Stomach smooth muscle (tissue), 2 donors: ENCODE results near the gene PIK3R4.

Experiments
- H3K27ac ChIP-seq: one replicate; pipeline ENCODE4 v1.7.0; 2013; ENCODE audit warnings: mild to moderate bottlenecking, low read length, inconsistent platforms
- H3K27me3 ChIP-seq, 2 donors: one replicate each; pipeline ENCODE4 v1.7.0; 2013; ENCODE audit warnings: low read length in 2 of 2; ENCODE audit not compliant: insufficient read depth in 2 of 2, control insufficient read depth in 1 of 2
- H3K36me3 ChIP-seq, 2 donors: one replicate each; pipeline ENCODE4 v1.7.0; 2013; ENCODE audit warnings: low read length in 2 of 2; ENCODE audit not compliant: control insufficient read depth in 2 of 2, insufficient read depth in 2 of 2
- H3K4me1 ChIP-seq: one replicate; pipeline ENCODE4 v1.7.0; 2013; ENCODE audit warnings: low read length; ENCODE audit not compliant: control insufficient read depth, insufficient read depth
- H3K4me3 ChIP-seq, 2 donors: one replicate each; pipeline ENCODE4 v1.7.0; 2013; ENCODE audit warnings: low read length in 2 of 2
- H3K9ac ChIP-seq, 2 donors: one replicate each; pipeline ENCODE4 v1.7.0; 2013; ENCODE audit warnings: low read length in 2 of 2, mild to moderate bottlenecking in 1 of 2
- H3K9me3 ChIP-seq, 2 donors: one replicate each; pipeline ENCODE4 v1.7.0; 2013; ENCODE audit warnings: low read length in 2 of 2; ENCODE audit not compliant: control insufficient read depth in 2 of 2
- donor health status: healthy.
- donor health status: Pancreatic carcinoma.

The PIK3R4 gene

GRCh38 chr3:130770644-130771043, 24.0 kb upstream of the PIK3R4 start:
- Histone ChIP-seq H3K27ac (no peak overlapping the region), H3K36me3 (no peaks in the 10 kb centered on the region), H3K4me3 (no peak overlapping the region), H3K4me1 (no peaks in the 10 kb centered on the region), H3K9ac (no peak overlapping the region), H3K27me3 (no peaks in the 10 kb centered on the region), H3K9me3 (no peaks in the 10 kb centered on the region)

GRCh38 chr3:130761730-130762311, 15.2 kb upstream of the PIK3R4 start:
- no peak overlapping the region for H3K9ac ChIP-seq
- H3K4me1 ChIP-seq = no peaks in the 10 kb centered on the region
- H3K27me3 ChIP-seq = no peaks in the 10 kb centered on the region
- no peak overlapping the region for H3K4me3 ChIP-seq
- no peak overlapping the region for H3K27ac ChIP-seq
- H3K9me3 ChIP-seq = no peaks in the 10 kb centered on the region
- no peaks in the 10 kb centered on the region for H3K36me3 ChIP-seq

GRCh38 chr3:130760922-130761321, 14.3 kb upstream of the PIK3R4 start:
- H3K4me3 ChIP-seq = no peak overlapping the region
- no peak overlapping the region for H3K9ac ChIP-seq
- no peak overlapping the region for H3K27ac ChIP-seq
- no peaks in the 10 kb centered on the region for H3K27me3 ChIP-seq
- H3K36me3 ChIP-seq = no peaks in the 10 kb centered on the region
- H3K9me3 ChIP-seq = no peaks in the 10 kb centered on the region
- H3K4me1 ChIP-seq = no peaks in the 10 kb centered on the region

GRCh38 chr3:130759692-130760338, 13.2 kb upstream of the PIK3R4 start:
- H3K27ac ChIP-seq = no peak overlapping the region
- no peak overlapping the region for H3K9ac ChIP-seq
- H3K4me3 ChIP-seq = peak overlapping the region in 1 of 2 donors; percentile 17
- no peaks in the 10 kb centered on the region for H3K27me3 ChIP-seq
- no peaks in the 10 kb centered on the region for H3K9me3 ChIP-seq
- no peaks in the 10 kb centered on the region for H3K4me1 ChIP-seq
- no peaks in the 10 kb centered on the region for H3K36me3 ChIP-seq

- H3K4me3 ChIP-seq = no peak overlapping the region
- no peaks in the 10 kb centered on the region for H3K4me1 ChIP-seq
- H3K9ac ChIP-seq = no peak overlapping the region
- no peaks in the 10 kb centered on the region for H3K27me3 ChIP-seq
- H3K27ac ChIP-seq = no peak overlapping the region
- no peaks in the 10 kb centered on the region for H3K36me3 ChIP-seq
- no peaks in the 10 kb centered on the region for H3K9me3 ChIP-seq
Measured at GRCh38 chr3:130758624-130759369, 12.2 kb upstream of the PIK3R4 start.

- no peak overlapping the region for H3K4me3 ChIP-seq
- no peak overlapping the region for H3K9ac ChIP-seq
- H3K9me3 ChIP-seq = no peaks in the 10 kb centered on the region
- H3K27me3 ChIP-seq = no peaks in the 10 kb centered on the region
- no peaks in the 10 kb centered on the region for H3K4me1 ChIP-seq
- H3K36me3 ChIP-seq = no peaks in the 10 kb centered on the region
- no peak overlapping the region for H3K27ac ChIP-seq
Measured at GRCh38 chr3:130757611-130758150, 11.1 kb upstream of the PIK3R4 start.

- Histone ChIP-seq H3K9ac (no peak overlapping the region), H3K9me3 (no peaks in the 10 kb centered on the region), H3K4me3 (no peak overlapping the region), H3K36me3 (no peaks in the 10 kb centered on the region), H3K27ac (no peak overlapping the region), H3K4me1 (no peaks in the 10 kb centered on the region), H3K27me3 (no peaks in the 10 kb centered on the region)
Measured at GRCh38 chr3:130755666-130756065, 9.0 kb upstream of the PIK3R4 start.

- Histone ChIP-seq H3K9ac (no peak overlapping the region), H3K27me3 (no peaks in the 10 kb centered on the region), H3K9me3 (no peaks in the 10 kb centered on the region), H3K4me3 (no peak overlapping the region), H3K4me1 (peaks cover 12% of the 10 kb centered on the region), H3K36me3 (peaks cover 4 to 6% of the 10 kb centered on the region in 2 donors), H3K27ac (no peak overlapping the region)
Measured at GRCh38 chr3:130748981-130749380, 2.4 kb upstream of the PIK3R4 start.

- H3K27ac ChIP-seq = peak overlapping the region; percentile 63
- peaks cover 17% of the 10 kb centered on the region for H3K4me1 ChIP-seq
Measured at GRCh38 chr3:130748467-130748861, 1.8 kb upstream of the PIK3R4 start.

GRCh38 chr3:130743354-130743753, 3.3 kb downstream of the PIK3R4 start:
- H3K4me3 ChIP-seq = no peak overlapping the region
- no peak overlapping the region for H3K27ac ChIP-seq
- H3K36me3 ChIP-seq = peaks cover 7 to 9% of the 10 kb centered on the region in 2 donors
- peaks cover 22% of the 10 kb centered on the region for H3K4me1 ChIP-seq
- H3K9me3 ChIP-seq = no peaks in the 10 kb centered on the region
- no peak overlapping the region for H3K9ac ChIP-seq
- no peaks in the 10 kb centered on the region for H3K27me3 ChIP-seq

More at GRCh38 chr3:130748467-130748861, 1.8 kb upstream of the PIK3R4 start:
- H3K27me3 ChIP-seq = no peaks in the 10 kb centered on the region
- peaks cover 7 to 9% of the 10 kb centered on the region in 2 donors for H3K36me3 ChIP-seq
- no peaks in the 10 kb centered on the region for H3K9me3 ChIP-seq
- no peak overlapping the region for H3K4me3 ChIP-seq
- H3K9ac ChIP-seq = no peak overlapping the region
